K562 (cell line): ENCODE results near the gene DEGS2. TPM values are rescaled to one million over a fixed set of nuclear protein-coding genes. Genes with fewer than 3 reads are reported as not detected.

Source experiments
- ATAC-seq: fragments of 200-7000 bp; cut with Tn5 transposase; 3 replicates; pipeline ENCODE4 v1.9.1; 2020; ENCODE audit warnings: moderate library complexity
- BruUV-seq: library from RNA; stranded (reverse); fragments of 400-500 nt; replicated peaks from 2 replicates; lab custom pipeline; 2021; lab: Mats Ljungman, UMichigan
- CTCF ChIA-PET: fragments of 300-600 bp; formaldehyde crosslinking; extraction: SDS; loops from one replicate; lab custom pipeline; 2021; ENCODE audit warnings: low intra/inter-chr PET ratio; lab: Yijun Ruan, JAX
- POLR2A ChIA-PET: fragments of 300-600, 350-650 bp; sonication (Branson Sonifier 250); formaldehyde crosslinking; extraction: SDS; loops from one replicate; lab custom pipeline; 2021; ENCODE audit warnings: antibody characterized with exemption, inconsistent platforms; lab: Yijun Ruan, JAX
- DNase-seq, 4 experiments: peaks; one replicate each; pipeline versions ENCODE4 v3.0.0 to v3.0.0-alpha.2; 2011 to 2018; ENCODE audit warnings: low spot score in 3 of 4, mixed read lengths in 3 of 4; ENCODE audit errors: extremely low read depth in 1 of 4
- FAIRE-seq: peaks from 2 replicates; lab custom pipeline; 2011; peaks lifted over from hg19 to GRCh38; lab: Jason Lieb, UNC
- H2AFZ ChIP-seq: 2 replicates; pipeline ENCODE4 v1.6.0; 2011; ENCODE audit warnings: low read depth, low read length, control low read depth, inconsistent platforms
- H3K27ac ChIP-seq: fragments of 200-600 bp; 3 replicates; pipeline ENCODE4 v1.8.0; 2011; ENCODE audit warnings: low read depth, mild to moderate bottlenecking, control low read depth, inconsistent platforms, low read length, moderate library complexity, mixed read lengths; ENCODE audit errors: extremely low read depth
- H3K27me3 ChIP-seq, 2 experiments: fragments of 300-600 bp in 1 of 2; 2 replicates in 1 of 2; 3 replicates in 1 of 2; pipeline versions ENCODE4 v1.6.0 to v1.8.0; 2011; ENCODE audit warnings: inconsistent platforms in 2 of 2, low read length in 2 of 2, mild to moderate bottlenecking in 1 of 2, mixed read lengths in 1 of 2, moderate library complexity in 1 of 2; ENCODE audit not compliant: control insufficient read depth in 2 of 2, insufficient read depth in 2 of 2
- H3K36me3 ChIP-seq: fragments of 300-600 bp; 3 replicates; pipeline ENCODE4 v1.8.0; 2011; ENCODE audit warnings: mild to moderate bottlenecking, low read length, inconsistent platforms; ENCODE audit not compliant: control insufficient read depth, insufficient read depth
- H3K4me1 ChIP-seq, 2 experiments: fragments of 200-600 bp in 1 of 2; replicated peaks in 1 of 2; 2 replicates in 1 of 2; 3 replicates in 1 of 2; pipeline versions ENCODE4 v1.5.1 to v1.8.0; 2011; ENCODE audit warnings: inconsistent platforms in 2 of 2, low read length in 2 of 2, mild to moderate bottlenecking in 1 of 2, mixed read lengths in 1 of 2, moderate library complexity in 1 of 2; ENCODE audit not compliant: control insufficient read depth in 2 of 2, insufficient read depth in 2 of 2
- H3K4me2 ChIP-seq: 2 replicates; pipeline ENCODE4 v1.6.1; 2011; ENCODE audit warnings: low read length, control low read depth, inconsistent platforms, mixed read lengths; ENCODE audit not compliant: insufficient read depth
- H3K4me3 ChIP-seq: fragments of 200-600 bp; sonication (generic), shearing (Covaris generic); 2 replicates; pipeline ENCODE4 v1.5.1; 2016; ENCODE audit warnings: control low read depth, inconsistent platforms
- H3K79me2 ChIP-seq: fragments of 200-600 bp; 3 replicates; pipeline ENCODE4 v1.8.0; 2011; ENCODE audit warnings: low read length, inconsistent platforms; ENCODE audit not compliant: control insufficient read depth, insufficient read depth
- H3K9ac ChIP-seq, 2 experiments: 2 replicates each; pipeline versions ENCODE4 v1.6.0 to v1.6.1; 2011; ENCODE audit warnings: low read depth in 2 of 2, low read length in 2 of 2, control low read depth in 1 of 2, inconsistent platforms in 1 of 2, mild to moderate bottlenecking in 1 of 2, mixed read lengths in 1 of 2; ENCODE audit not compliant: insufficient read depth in 1 of 2
- H3K9me1 ChIP-seq: one replicate; pipeline ENCODE4 v1.6.0; 2011; ENCODE audit warnings: inconsistent platforms, mild to moderate bottlenecking, low read length, moderate library complexity; ENCODE audit not compliant: control insufficient read depth, insufficient read depth
- H3K9me3 ChIP-seq: replicated peaks from 2 replicates; pipeline ENCODE4 v1.5.1; 2011; ENCODE audit warnings: low read depth, low read length, inconsistent platforms; ENCODE audit not compliant: control insufficient read depth, insufficient read depth
- H4K20me1 ChIP-seq: replicated peaks from 2 replicates; pipeline ENCODE4 v1.6.1; 2011; ENCODE audit warnings: low read length, inconsistent platforms, mixed read lengths; ENCODE audit not compliant: control insufficient read depth, insufficient read depth
- DACH1 ChIP-seq: fragments of 450-650 bp; IDR thresholded peaks from 2 replicates; pipeline ENCODE4 v1.6.1; 2018; ENCODE audit not compliant: partially characterized antibody
- FOXA1 ChIP-seq: fragments of 450-650 bp; IDR thresholded peaks from 2 replicates; pipeline ENCODE4 v1.6.1; 2016; ENCODE audit warnings: mild to moderate bottlenecking, borderline replicate concordance
- POLR2AphosphoS2 ChIP-seq: IDR thresholded peaks from 2 replicates; pipeline ENCODE4 v1.6.1; 2012; ENCODE audit warnings: low read length, improper control_type of control experiment
- SIRT6 ChIP-seq: IDR thresholded peaks from one replicate; pipeline ENCODE4 v1.6.1; 2012; ENCODE audit warnings: low read depth, mild to moderate bottlenecking, control low read depth, inconsistent platforms, low read length, moderate library complexity
- ZBTB17 ChIP-seq: fragments of 450-650 bp; formaldehyde crosslinking; IDR thresholded peaks from 2 replicates; pipeline ENCODE4 v1.4.0; 2020; ENCODE audit warnings: mild to moderate bottlenecking
- WGBS: fragments of 100-300 bp; shearing (Covaris generic); methylation state at CpG from one replicate; pipeline ENCODE4 v1.1.6; 2016; ENCODE audit warnings: low coverage, mixed read lengths; ENCODE audit not compliant: insufficient coverage; ENCODE audit errors: missing lambda C conversion rate; 5-methylcytosine and 5-hydroxymethylcytosine counted together
- in situ Hi-C: fragments of 300-500 bp; cut with MboI; formaldehyde crosslinking; loops from 4 replicates; pipeline ENCODE4 v1.15.0; 2018; ENCODE audit warnings: inconsistent platforms, mixed read lengths
- intact Hi-C: fragments of 100-400 bp; cut with micrococcal nuclease; formaldehyde crosslinking; loops from 2 replicates; pipeline ENCODE4 v1.14.2; 2022
- polyA plus RNA-seq, 8 experiments: library from polyadenylated mRNA; depleted of rRNA in 4 of 8; stranded (reverse) in 5 of 8; unstranded in 3 of 8; fragments of >200 nt; fragmentation: Nextera tagmentation in 2 of 8; fragmentation: Illumina TruSeq in 1 of 8; extraction: Ambion mirVana in 2 of 8; extraction: Trizol in 1 of 8; gene quantifications; 2 replicates each; pipeline versions ENCODE4 v1.2.1 to v1.2.3, GENCODE V29; 2011 to 2014; ENCODE audit warnings: inconsistent platforms in 1 of 8, missing spikeins in 1 of 8
- total RNA-seq, 7 experiments: library from RNA; depleted of rRNA in 6 of 7; stranded (reverse); fragments of >200 nt in 6 of 7; fragmentation: Illumina TruSeq in 2 of 7; extraction: Trizol in 2 of 7; gene quantifications; 2 replicates each; pipeline versions ENCODE4 v1.2.1 to v1.2.3, GENCODE V29; 2011 to 2021; ENCODE audit warnings: low replicate concordance in 1 of 7
- TF ChIP-seq, protein P1 (sequence below): fragments of 450-650 bp; IDR thresholded peaks from 2 replicates; pipeline ENCODE4 v1.6.1; 2017; ENCODE audit warnings: antibody characterized with exemption, mild to moderate bottlenecking

DEGS2 gene
- total and polyA plus RNA-seq, 9 of the 15 experiments (the other 6 are each of a cell fraction or from before 2014, with no cell fraction given), result 0.22 to 2.9 (median 0.70) TPM

GRCh38 chr14:100159865-100160533, 554 bp upstream of the DEGS2 start:
- WGBS, result 96% methylated on average over 13 of the region's 39 CpGs
- Histone ChIP-seq H3K4me2 (no peak overlapping the region), H3K36me3 (no peaks in the 10 kb centered on the region), H3K4me1 (peaks cover 0 to 6% of the 10 kb centered on the region in 2 experiments; a peak in 2 of 5 replicates), H3K27me3 (no peaks in the 10 kb centered on the region), H3K4me3 (no peak overlapping the region), H3K79me2 (no peaks in the 10 kb centered on the region), H4K20me1 (no peaks in the 10 kb centered on the region), H3K27ac (no peak overlapping the region), H3K9ac (no peak overlapping the region), H2AFZ (no peak overlapping the region), H3K9me3 (peaks cover 2% of the 10 kb centered on the region; the same call in 1 of the 2 replicates), H3K9me1 (no peaks in the 10 kb centered on the region)
- TF ChIP-seq, protein P1, sequence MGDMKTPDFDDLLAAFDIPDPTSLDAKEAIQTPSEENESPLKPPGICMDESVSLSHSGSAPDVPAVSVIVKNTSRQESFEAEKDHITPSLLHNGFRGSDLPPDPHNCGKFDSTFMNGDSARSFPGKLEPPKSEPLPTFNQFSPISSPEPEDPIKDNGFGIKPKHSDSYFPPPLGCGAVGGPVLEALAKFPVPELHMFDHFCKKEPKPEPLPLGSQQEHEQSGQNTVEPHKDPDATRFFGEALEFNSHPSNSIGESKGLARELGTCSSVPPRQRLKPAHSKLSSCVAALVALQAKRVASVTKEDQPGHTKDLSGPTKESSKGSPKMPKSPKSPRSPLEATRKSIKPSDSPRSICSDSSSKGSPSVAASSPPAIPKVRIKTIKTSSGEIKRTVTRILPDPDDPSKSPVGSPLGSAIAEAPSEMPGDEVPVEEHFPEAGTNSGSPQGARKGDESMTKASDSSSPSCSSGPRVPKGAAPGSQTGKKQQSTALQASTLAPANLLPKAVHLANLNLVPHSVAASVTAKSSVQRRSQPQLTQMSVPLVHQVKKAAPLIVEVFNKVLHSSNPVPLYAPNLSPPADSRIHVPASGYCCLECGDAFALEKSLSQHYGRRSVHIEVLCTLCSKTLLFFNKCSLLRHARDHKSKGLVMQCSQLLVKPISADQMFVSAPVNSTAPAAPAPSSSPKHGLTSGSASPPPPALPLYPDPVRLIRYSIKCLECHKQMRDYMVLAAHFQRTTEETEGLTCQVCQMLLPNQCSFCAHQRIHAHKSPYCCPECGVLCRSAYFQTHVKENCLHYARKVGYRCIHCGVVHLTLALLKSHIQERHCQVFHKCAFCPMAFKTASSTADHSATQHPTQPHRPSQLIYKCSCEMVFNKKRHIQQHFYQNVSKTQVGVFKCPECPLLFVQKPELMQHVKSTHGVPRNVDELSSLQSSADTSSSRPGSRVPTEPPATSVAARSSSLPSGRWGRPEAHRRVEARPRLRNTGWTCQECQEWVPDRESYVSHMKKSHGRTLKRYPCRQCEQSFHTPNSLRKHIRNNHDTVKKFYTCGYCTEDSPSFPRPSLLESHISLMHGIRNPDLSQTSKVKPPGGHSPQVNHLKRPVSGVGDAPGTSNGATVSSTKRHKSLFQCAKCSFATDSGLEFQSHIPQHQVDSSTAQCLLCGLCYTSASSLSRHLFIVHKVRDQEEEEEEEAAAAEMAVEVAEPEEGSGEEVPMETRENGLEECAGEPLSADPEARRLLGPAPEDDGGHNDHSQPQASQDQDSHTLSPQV, result no peak
- TF ChIP-seq DACH1 (no peak), ZBTB17 (CRISPR knock-in tag) (no peak), FOXA1 (no peak), POLR2AphosphoS2 (no peak), SIRT6 (no peak)
- POLR2A ChIA-PET, result no interaction called here
- intact Hi-C loops (no loop called here), in situ Hi-C loops (no loop called here)
- CTCF ChIA-PET, result no interaction called here
- DNase-seq, result no peak
- no peak for ATAC-seq
- no TSS peak for BruUV-seq
- no peak for FAIRE-seq
